ENCODE data around the gene TWIST2. TPM values are rescaled to one million over a fixed set of nuclear protein-coding genes. Genes with fewer than 3 reads are reported as not detected.

The TWIST2 gene
- total RNA-seq, 1 experiment from 2014 or later, result 33.3 TPM

DNA sequence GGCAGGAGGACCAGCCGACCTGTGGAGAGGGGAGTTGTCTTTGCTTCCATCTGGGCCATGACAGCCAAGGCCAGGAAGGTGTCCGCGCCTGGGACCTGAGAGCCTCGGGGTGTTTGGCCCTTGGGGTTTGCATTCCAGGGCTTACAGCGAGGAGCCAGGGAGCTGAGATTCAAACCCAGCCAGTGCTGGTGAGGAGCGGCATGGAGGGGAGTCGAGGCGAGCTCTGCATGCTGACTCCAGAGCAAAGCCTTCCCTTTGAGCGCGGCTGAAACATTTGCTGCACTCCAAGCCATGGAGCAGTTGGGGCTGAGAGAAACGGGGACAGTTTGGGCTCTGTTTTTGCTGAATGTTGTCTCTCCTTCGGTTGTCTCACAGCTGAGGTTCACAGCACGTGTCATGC lies 77.4 kb downstream of the TWIST2 start:
- no peak for DNase-seq (ENCODE audit: low spot score)
- in situ Hi-C loops (cut with HindIII; ENCODE audit: low sequenced_read_pairs), result no loop called here

DNA sequence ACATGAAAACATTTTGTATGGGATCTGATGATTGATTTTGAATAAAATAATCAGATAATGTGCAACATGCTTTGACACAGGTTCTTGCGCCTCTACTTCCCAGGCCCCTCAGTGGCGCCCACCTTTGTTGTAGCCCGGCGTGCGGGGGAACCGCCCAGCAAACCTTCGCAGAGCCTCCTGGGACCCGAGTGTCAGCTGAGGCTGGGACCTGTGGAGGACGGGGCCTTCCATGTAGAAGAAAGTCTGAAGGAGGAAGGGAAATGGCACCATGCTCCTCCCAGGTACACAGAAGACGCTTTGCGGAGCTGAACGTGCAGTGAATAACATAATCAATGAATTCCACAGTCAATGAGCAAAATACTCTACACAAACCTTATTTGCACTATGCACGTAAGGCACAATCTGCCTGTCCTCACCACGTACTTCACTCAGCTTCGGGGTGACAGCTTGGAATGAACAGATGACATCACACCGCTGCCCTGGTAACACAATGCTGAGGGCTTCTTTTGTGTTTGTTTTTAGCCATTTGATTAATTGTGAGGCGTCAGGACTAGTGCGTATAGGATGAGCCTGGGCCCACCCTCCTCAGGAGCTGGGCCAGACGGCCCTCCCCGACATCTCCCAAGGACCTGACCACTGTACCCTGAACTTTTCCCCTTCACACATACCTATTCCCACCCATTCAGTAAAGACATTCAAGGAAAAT lies 78.1 kb downstream of the TWIST2 start:
- no peak for DNase-seq (ENCODE audit: low spot score)
- in situ Hi-C loops (cut with HindIII; ENCODE audit: low sequenced_read_pairs), result no loop called here

DNA sequence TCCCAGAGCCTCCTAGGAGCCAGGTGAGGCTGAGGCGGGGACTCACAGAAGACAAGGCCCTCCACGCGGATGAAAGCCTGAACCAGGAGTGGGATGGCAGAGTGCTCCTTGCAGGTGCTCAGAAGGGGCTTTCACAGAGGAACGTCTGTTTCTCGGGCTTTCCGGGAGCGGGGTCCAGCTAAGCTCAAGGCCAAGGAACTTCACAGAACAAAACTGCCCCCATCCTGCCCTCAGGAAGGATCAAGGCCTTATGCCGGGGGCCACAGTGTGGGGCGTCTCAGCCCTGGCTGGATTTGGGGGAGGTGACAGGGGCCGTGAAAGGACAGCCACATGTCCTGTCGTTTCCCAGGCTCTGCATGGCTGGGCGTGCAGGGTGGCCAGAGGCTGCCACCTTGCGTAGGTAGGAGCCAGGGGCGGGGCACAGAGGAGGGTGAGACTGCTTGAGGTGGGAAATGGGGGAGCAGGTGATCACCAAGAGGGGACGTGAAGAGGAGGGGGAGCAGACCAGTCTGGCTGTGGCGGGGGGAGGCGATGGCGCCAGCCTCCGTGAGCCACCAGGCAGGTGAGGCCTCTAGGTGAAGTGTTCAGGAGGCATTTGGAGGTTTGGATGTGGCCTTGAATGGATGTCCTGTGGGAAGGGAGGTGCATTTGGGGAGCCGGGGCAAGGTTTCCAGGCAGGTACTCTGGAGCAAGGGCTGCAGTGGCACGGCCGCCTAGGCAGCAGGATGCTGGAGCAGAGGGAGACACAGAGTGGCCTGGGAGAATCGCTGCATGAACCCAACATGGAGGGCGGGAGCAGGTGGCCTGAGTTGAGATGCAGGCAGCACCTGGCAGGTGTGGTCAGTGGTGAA lies 79.1 kb downstream of the TWIST2 start:
- no peak for DNase-seq (ENCODE audit: low spot score)
- in situ Hi-C loops (cut with HindIII; ENCODE audit: low sequenced_read_pairs), result no loop called here

DNA sequence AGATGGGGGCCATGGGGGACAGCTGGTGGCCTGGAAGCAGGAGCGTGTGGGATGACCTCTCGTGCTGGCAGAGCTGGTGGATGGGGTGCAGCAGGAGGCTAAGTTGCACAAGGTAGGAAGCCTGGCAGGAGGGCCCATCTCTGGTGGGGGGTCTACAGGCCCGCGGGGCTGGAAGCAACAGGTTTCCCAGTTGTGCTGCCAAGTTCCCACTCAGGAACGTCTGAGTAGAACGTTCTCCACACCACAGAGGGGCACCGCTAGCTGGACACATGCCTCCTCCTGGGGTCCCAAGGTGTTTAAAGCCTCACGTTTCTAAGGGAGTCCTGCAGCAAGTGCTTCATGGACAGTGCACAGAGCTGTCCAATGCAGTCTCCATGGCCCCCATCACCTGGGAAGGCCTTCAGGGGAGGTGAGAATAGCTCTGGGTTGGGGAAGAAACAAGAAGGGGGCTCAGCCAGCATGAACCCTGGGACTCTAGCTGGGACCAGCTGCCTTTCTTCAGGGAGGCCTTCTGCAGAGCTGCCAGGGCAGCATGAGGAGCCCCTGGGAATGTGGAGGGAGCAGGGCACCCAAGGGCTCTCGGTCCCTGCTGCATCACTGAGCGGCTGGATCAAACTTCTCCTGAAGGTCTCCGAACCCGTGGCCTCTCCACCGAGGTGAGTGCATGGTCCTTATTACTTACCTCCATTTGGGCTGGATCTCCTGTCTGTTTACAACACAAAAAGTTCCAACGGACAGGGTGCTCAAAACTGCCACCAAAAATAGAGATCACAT lies 80.0 kb downstream of the TWIST2 start:
- in situ Hi-C loops (cut with HindIII; ENCODE audit: low sequenced_read_pairs), result no loop called here
- DNase-seq (ENCODE audit: low spot score), result no peak

DNA sequence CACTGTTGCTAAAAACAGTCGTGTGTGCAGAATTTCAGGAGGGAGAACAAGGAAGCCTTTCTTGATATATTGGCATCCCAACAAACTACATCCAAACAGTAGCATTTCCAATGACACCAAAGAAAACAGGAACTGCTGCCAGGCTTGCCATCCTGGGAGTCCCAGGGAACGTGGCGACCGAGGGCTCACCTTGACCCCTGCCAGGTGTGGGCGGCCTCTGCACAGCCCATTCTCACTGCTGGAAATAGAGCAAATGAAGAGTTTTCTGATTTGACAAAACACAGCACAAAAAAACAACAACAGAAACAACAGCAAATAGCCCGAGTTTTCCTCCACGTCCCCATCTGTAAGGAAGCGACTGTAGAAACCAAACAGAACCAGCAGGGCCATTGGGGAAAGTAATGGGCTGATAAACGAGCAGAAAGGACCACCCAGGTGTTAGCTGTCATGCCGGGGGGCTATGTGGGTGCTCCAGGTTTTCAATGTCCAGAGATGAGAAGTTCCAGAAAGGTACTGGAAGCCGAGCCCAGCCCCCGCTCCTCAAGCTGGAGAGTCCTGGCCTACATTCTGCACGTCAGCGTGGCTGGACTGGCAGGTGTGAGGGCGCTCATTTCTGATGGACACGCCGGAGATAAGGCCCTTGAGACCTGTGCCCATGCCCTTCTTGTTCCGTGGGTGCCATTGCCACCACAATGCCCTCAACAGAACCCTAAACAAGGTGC lies 80.8 kb downstream of the TWIST2 start:
- in situ Hi-C loops (cut with HindIII; ENCODE audit: low sequenced_read_pairs), result no loop called here
- no peak for DNase-seq (ENCODE audit: low spot score)

DNA sequence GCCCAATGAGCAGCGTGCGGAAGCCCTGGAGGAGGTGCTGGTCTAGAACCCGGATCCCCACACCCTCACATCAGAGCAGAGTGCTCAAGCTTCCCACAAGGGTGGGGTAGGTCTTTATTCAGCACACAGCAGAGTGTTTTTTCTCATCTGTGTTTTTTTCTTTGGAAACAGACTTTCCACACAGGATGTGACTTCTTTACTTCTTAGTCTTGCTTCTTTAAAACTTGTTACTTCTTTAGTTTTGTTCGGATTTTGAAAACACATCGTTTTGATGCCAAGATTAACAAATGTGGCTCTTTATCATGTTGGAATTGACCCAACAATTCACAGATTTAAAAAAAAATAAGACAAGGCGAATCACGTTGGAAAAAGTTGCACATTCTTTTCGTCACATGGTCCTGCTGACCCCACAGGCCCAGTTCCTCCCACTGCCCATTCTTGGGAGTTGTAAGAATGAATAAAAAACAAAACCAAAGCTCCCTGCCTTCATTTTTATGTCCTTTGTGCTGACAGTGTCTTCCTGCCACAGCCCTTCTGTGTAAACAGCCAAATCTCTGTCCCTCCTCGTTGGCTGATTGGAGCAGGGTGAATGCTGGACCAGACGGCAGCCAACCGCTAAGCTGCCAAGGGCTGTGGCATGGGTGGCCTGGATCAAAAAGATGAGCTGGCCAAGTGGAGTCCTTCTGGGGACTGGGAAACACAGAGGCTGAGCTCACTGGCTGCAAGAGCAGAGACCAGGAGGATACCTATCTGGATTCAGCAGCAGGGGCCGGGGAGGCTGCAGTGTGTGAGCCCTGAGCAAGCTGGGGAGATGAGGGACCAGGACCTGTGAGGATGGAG lies 81.6 kb downstream of the TWIST2 start:
- in situ Hi-C loops (cut with HindIII; ENCODE audit: low sequenced_read_pairs), result no loop called here
- peak; percentile 30 for DNase-seq (ENCODE audit: low spot score)

DNA sequence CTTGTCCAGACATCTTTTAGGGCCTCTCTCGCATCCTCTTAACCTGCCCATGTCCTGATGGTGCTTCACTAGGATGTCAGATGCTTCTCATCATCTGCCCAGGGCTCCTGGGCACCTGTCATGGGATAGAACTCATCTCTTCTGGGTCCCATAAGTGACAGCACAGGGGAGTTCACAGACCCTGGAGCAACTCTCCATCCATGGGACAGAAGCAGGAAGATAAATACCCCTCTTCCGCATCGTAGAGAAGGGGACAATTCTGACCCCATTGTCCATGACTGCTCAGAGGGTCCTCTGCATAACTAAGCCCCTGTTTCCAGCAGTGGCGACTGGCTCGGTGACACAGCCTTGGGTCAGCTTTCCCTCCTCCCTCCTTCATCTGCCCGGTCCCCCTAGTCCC lies 82.3 kb downstream of the TWIST2 start:
- in situ Hi-C loops (cut with HindIII; ENCODE audit: low sequenced_read_pairs), result no loop called here
- no peak for DNase-seq (ENCODE audit: low spot score)

DNA sequence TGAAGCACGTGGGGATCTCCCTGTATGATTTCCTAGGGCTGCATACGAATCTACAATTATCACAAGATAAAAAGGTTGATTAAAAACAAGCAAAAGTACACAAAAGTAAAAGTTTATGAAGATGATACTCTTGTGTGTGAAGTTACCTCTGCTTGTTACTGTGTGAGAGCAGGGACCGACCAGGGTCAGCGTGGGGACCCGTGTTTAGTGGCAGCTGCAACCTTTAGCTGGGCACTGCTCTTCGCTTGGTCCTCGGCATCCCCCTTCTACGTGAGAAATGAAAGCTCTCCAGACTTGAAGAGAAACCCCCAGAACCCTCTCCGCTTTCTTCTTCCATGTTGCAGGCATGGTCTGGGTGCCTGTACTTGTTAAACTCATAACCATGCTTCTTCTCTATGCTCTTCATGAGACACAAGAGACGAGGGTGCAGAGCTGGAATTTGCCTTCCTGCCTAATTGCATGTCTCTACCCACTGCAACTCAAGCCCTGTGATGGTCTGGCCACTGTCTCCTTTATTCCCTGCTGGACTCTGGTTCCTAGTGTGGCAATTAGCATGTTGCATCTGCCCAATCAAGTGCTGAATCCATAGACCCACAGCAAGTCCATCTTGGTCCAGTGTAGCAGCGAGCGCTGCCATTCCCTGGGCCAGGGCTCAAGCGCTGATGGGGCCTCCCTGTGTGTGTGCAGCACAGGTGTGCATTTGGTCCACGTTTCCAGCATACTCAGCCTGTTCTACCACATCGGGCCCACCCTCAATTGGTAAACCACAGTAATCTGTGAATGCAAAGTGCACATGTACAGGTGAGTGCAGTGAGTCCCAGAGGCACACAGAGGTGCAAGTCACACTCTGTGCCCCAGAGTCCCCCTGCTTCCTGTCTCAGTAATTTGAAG lies 88.5 kb downstream of the TWIST2 start:
- no peak for DNase-seq (ENCODE audit: low spot score)
- in situ Hi-C loops (cut with HindIII; ENCODE audit: low sequenced_read_pairs), result no loop called here

DNA sequence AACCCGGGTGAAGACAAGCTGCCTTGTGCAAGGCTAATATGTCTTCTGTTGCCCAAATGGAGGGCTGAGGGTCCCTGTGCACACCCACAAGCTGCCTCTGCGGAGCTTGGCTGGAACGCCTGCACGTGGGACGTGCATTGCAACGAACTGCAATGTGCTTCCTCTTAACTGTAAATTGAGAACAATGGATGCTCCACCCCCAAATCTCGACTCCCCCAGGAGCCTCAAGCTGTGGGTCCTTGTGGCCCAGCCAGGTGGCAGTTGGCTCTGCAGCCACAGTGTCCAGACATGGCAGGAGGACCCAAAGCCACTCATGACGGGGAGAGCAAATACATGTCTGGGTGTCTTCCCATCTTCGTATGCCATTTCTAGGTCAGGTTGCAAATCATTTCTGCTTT lies 90.1 kb downstream of the TWIST2 start:
- in situ Hi-C loops (cut with HindIII; ENCODE audit: low sequenced_read_pairs), result no loop called here
- DNase-seq (ENCODE audit: low spot score), result no peak

DNA sequence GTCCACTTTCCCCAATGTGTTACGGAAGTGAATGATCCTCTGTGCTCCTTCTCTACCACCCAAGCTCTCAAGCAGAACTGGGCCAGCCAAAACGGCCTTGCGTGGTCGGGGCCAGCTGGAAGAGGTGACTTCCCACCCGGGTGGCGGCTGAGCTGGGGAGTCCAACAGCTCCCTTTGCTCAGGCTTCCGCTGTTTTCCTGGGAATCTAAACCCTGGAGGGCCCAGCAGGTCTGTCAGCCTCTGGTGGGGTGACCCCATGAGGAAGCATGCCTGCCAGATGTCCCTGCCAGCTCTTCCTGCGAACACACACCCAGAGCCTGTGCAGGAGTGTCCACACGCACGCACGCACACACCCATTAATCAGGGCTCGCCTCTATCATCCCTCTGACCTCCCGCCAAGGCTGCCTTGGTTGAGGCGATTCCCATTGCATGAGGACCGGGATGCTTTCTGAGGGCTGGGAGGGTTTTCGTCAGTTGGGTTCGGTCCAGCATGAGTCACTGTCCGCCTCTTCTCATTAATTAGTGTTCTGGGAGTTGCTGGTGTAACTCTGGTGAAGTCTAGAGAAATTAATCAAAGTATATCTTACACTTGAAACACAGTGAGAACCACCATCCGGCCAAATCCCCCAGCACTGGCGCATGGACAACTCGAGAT lies 90.6 kb downstream of the TWIST2 start:
- in situ Hi-C loops (cut with HindIII; ENCODE audit: low sequenced_read_pairs), result no loop called here
- no peak for DNase-seq (ENCODE audit: low spot score)

DNA sequence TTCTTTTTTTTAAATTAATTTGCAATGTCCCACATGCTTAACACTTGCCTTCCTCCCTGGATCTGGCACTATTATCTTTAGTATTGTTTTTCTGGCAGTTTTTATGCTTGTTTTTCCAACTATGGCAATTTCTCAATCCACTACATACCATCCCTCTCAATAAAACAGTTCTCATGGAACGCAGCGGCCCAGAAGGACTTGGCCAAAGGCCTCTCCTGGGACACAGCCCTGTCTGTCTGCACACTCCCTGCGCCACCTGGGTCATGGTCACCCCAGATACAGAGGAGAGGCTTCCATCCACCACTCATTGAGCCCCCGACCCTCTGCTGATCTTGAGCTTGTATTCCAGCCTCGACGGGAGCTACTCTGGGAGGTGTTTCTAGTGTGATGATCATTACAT lies 91.2 kb downstream of the TWIST2 start:
- in situ Hi-C loops (cut with HindIII; ENCODE audit: low sequenced_read_pairs), result no loop called here
- no peak for DNase-seq (ENCODE audit: low spot score)

DNA sequence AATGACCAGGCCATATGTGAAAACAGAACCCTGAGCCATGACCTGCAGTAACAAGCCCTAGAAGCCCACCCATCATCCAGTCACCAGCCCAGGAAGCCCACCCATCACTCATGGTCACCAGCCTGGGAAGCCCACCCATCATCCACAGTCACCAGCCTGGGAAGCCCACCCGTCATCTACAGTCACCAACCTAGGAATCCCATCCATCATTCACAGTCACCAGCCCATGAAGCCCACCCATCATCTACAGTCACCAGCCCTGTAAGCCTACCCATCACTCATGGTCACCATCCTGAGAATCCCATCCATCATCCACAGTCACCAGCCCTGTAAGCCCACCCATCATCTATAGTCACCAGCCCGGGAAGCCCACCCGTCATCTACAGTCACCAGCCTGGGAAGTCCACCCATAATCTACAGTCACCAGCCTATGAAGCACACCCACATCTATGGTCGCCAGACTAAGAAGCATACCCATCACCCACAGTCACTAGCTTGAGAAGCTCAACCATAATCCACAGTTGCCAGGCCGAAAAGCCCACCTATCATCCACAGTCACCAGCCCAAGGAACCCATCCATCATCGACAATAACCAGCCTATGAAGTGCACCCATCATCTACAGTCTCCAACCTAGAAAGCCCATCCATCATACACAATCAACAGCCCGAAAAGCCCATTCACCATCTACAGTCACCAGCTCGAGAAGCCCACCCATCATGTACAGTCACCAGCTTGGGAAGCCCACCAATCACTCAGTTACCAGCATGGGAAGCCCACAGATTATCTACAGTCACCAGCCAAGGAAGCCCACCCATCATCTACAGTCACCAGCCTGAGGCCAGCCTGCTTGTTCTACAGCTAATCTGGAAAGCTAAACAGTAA lies 91.9 kb downstream of the TWIST2 start:
- in situ Hi-C loops (cut with HindIII; ENCODE audit: low sequenced_read_pairs), result no loop called here
- no peak for DNase-seq (ENCODE audit: low spot score)

DNA sequence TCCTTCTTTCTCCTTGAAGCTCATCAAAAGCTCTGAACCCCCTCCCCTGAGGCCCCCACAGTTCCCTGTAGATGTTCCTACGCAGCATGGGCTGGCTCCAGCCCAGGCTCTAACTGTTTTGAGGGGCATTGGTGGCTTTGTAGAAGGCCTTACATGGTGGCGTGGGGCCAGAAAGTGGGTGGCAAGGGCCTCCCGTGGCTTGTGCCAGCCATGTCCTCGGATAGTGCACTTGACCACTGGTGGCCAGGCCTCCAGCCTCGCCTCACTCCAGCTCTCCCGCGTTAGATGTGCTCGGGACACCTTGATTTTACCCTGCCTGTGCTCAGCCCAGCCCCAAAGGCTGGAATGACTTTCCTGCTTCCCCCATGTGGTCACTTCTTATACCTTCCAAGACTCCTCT lies 92.9 kb downstream of the TWIST2 start:
- in situ Hi-C loops (cut with HindIII; ENCODE audit: low sequenced_read_pairs), result no loop called here
- no peak for DNase-seq (ENCODE audit: low spot score)

DNA sequence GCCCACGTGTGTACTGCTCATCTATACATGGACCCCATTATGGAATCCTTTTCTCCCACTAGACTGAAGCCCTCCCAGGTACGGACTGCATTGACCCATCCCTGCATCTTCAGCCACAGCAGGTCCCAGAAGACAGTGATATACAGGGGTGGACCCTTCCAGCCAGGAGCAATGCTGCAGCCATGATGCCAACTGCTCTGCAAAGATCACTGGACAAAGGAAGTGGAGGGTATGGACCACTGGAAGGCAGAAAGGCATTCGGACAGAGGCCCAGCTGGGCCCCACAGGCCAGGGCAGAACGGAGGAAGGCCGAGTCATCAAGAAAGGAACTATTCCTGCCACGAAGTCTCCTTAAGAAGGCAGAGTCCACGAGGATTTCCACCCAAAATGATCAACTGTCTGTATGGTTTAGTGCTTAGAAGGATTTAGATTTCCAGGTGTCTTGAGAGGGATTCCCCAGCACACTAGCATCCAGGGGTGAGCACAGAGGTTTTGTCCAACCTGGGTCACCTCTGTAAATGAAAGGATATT lies 93.4 kb downstream of the TWIST2 start:
- in situ Hi-C loops (cut with HindIII; ENCODE audit: low sequenced_read_pairs), result no loop called here
- DNase-seq (ENCODE audit: low spot score), result no peak

DNA sequence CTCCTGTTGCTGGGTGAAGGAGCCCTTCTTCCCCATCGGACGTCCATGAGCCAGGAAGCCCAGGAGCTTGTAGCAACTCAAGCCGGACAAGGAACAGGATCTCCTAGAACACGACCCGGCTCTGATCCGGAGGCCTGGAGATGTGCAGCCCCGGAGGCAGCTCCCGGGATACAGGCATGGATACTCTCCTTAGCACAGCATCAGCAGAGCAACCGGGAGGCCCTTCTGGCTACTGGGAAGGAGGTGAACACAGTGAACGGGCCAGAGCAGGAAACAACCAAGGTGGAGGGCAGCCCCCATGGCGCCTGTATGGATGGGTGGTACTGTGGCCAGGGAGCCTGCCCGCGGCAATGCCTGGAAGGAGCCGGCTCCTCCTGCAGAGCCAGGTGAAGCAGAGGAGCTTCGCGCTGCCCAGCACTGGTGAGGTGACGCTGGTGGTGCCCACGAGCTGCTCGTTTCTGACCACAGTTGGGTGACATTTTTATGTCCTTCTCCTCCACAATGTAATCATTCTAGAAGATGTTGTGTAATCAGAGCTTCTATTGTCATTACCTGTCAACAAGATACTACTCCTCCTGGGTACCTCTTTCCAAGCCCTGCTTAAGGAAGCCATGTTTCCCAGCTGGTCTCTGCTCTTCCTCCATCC lies 94.3 kb downstream of the TWIST2 start:
- in situ Hi-C loops (cut with HindIII; ENCODE audit: low sequenced_read_pairs), result no loop called here
- DNase-seq (ENCODE audit: low spot score), result no peak
